ENCODE measurements around the gene ITPKB. TPM values are rescaled to one million over a fixed set of nuclear protein-coding genes. Genes with fewer than 3 reads are reported as not detected.
"Not testable (repeated sequence)": the region's sequence is repeated elsewhere in the genome, so short reads cannot be mapped to it uniquely, and the experiment has no call there.

Gene ITPKB
- total RNA-seq, 2 experiments from 2014 or later, result 29.5 to 29.7 TPM

DNA sequence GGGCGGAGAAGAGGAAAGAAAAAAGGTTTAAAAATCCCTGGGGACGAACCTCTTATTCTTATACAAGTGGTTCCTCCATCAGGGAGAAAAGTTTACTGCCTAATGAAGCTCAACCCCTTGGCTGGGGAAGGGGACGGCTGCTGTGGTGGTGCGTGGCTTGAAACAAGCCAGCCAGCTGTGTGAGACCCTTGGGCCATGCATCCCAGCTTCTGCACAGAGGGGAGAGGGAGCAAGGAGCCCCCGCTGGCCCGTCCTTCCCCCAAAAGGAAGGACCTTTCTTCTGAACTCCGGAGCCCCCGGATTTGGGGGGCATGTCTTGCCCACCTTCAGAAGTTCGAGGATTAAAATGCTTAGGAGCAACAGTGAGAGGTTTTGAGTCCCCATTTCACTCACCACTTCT lies 123.2 kb downstream of the ITPKB start:
- POLR2A ChIA-PET, result no interaction called here

DNA sequence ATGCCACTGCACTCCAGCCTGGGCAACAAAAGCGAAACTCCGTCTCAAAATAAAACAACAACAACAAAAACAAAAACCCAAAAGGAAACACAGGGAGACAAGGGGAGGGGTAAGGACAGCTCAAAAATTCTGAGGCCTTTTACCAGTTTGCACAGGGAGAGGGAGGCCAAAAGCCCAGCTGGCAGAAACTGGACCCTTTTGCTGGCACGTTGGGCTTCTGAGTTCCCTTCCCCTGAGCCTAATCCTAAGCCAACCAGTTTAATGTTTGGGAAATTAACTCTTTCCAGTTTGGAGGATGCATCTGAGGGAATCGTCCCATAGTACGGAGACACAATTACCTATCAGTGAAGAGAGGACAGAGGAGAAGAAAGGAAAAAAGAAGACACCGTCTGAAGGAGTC lies 127.1 kb downstream of the ITPKB start:
- CTCF ChIA-PET, result interaction anchor here (1.5 kb wide), 1 partner anchor 308 kb away, joined by 3 read pairs; no protein-coding TSS in a partner anchor
- POLR2A ChIA-PET, result not testable (repeated sequence)

More for the DNA sequence above, 123.2 kb downstream of the ITPKB start:
- CTCF ChIA-PET, result interaction anchor here (2.0 kb wide), 1 partner anchor 10 kb away, joined by 9 read pairs; no protein-coding TSS in a partner anchor

DNA sequence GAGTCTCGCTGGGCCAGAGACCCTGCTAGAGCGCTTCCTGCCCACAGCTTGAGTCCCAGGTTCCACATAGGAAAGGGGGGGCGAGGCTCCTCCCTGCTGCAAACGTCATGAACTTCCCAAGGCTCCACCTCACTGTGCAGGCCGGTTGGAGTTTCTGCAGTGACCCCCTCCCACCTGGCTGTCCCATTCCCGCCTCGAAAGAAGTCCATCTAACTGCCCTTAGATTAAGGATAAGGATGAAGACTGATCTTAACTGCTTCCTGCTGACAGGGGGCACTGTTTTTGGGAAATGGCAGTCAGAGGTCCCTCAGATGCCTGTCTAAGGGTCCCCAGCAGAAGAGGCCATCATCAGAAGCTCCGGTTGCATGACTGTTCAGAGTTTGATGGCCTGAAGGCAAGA lies 127.8 kb downstream of the ITPKB start:
- ChIA-PET CTCF (no interaction called here), POLR2A (no interaction called here)

DNA sequence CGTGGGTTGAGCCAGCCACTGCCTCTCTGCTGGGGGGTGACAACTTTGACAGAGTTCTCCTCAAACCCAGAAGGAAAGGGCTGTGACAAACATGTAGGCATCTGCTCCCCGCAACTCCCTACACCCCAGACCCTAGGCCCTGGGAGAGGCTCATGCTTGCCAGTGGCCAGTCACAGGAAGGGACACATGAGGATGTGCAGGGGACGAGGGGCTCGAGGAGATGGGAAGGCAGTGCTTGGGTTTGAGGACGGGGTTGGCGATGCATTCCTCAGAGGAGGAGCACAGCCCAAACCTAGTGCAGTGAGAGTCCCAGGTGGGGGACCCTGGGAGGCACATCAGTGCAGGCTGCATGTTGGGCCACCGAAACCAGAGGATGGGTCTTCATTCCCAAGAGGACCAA lies 128.4 kb downstream of the ITPKB start:
- ChIA-PET CTCF (no interaction called here), POLR2A (no interaction called here)

DNA sequence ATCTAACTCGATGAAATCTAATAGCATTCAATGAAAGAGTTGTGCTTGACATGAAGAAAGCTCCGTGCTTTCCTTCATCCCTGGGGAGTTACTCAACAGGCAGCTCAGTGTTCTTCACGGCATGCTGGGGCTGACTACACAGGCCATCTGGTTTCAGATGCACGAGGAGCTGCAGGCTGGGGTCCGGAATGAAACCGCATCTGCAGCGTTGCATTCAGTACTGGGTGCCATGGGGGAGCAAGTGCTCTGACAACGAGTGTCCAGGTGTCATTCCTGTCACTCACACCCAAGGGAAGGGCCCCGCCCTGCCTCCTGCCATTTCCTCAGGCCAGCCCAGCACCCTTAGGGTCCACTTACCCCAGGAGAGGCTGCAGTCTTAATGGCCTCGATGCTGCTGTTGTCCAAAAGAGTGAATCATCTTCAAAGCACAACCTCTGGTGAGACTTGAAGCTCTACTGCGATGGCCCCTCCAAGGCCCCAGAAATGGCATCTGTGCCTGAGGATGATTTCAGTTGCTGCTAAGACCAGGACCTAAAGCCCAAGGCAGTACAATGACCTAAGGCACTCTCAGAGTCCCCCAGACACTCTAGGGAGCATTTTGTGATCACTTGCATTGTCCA lies 129.1 kb downstream of the ITPKB start:
- ChIA-PET POLR2A (no interaction called here), CTCF (interaction anchor here (1.3 to 2.3 kb wide), 4 partner anchors 12 to 217 kb away, joined by 3 to 8 read pairs (median 6); no protein-coding TSS in a partner anchor)

DNA sequence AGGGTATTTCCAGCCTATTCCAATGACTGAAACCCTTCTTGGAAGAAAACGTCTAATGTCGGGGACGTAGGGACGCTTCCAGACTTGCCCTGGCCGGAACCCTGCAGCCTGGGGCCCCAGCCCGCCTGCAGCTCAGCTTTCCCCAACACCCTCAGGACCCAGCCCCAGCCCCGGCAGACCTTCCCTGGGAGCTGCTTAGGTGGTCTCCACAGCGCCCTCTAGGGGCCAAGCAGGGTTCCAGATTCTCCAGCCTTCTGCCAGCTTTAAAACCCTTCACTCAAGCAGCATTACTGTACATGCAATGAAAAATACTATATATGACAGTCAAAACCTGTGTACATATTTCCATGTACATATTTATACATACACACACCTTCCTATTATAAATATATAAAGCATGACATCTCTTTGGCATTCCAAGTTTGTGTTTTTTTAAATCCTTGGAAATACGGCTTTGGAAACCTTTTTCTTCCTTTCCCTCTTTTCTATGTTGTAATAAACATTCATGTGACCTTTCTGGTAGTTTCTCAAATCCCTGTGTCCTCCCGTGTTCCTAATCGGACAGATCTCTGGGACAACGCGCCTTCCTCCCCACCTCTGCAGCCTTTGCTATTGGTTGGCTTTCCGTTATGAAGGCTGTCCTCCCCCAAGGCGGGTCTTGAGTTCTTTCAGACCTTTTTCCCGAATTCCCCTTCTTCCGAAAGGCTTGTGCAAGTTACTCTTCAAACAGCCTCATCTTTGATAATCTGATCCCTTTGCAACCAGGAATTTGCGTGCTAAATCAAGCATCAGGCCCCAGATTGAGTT lies 130.2 kb downstream of the ITPKB start:
- ChIA-PET POLR2A (no interaction called here), CTCF (interaction anchor here (0.5 to 2.3 kb wide), 14 partner anchors 11 to 559 kb away, joined by 3 to 8 read pairs (median 4); no protein-coding TSS in a partner anchor)

DNA sequence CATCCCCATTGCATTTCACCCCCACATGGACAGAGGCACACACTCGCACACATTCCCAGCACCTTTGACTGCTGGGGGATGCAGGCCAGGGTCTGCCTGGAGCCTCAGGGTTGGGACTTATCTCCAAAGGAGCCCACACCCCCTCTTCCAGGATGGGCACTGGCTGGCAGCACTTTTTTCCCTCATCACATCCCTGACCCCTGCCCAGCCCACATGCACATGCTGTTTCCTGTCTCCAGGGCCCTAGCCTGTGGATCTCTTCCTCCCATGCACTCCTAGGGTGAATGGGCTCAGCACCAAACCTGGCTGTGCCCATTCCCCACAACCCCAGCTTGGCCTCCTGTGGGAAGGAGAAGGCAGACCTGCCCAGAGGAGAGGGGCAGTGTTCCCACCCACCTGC lies 131.3 kb downstream of the ITPKB start:
- POLR2A ChIA-PET, result no interaction called here
- CTCF ChIA-PET, result interaction anchor here (1.3 to 2.3 kb wide), 7 partner anchors 17 to 150 kb away, joined by 3 to 8 read pairs (median 4); no protein-coding TSS in a partner anchor

DNA sequence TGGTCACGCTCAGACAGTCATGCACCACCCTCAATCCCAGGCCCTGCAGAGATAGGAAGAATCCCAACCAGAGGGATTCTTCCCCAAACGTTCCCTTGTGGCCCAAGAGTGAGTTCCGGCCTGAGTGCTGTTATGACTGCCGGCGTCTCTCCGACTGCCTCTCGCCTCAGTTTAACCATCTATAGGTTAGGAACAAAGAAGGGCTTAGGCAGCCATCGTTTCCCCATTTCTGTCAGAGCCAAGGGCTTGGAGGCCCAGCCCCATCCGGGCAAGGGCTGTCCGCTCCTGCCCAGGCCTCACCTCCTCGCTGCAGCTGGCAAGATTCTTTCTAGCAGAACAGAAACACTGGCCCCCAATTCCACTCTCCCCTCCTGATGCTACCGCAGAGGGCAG lies 131.8 kb downstream of the ITPKB start:
- ChIA-PET CTCF (interaction anchor here (1.3 to 2.3 kb wide), 3 partner anchors 20 to 74 kb away, joined by 3 to 7 read pairs (median 4); no protein-coding TSS in a partner anchor), POLR2A (no interaction called here)

DNA sequence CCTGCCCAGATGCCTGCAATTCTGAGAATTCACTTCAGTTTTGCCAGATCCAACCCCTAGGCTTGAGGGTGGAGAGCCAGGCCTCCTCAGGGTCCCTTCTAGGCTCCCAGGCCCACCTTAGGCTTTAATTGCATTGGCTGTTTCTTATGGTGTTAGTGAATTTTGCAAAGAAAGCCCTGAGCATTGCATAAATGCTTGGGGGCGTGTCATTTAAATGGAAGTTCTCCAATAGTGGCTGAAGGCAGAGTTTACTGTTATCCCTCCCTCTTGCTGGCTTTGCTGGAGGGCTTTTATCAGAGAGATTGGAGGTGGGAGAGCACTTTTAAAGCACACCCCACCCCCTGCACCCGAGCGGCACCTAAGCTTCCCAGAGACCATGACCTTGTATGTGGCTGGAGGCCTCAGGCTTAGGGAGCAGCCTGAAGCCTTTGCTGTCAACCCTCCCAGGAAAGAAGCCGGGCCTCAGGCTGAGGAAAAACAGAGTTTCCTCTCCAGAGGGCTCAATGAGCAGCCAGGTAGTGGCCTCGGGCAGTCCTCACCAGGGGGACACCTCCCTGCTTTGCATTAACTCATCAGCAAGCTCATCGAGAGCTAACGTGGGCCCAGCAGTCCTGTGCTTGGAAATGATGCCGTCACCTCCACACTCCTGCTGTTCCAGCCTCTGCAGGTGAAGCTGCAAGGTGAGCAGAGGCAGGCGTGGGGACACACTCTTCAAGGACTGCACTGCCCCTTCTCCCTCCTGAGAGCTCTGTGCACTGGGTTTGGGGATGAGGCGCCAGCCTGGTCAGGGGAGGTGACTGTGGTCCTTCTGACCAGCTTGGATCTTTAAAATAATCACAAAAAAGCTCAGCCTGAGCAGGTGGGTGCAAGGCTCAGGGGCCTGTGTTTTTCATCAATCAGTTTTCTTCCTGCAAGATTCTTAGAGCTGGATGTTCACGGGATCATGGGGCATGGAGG lies 132.5 kb downstream of the ITPKB start:
- POLR2A ChIA-PET, result no interaction called here

DNA sequence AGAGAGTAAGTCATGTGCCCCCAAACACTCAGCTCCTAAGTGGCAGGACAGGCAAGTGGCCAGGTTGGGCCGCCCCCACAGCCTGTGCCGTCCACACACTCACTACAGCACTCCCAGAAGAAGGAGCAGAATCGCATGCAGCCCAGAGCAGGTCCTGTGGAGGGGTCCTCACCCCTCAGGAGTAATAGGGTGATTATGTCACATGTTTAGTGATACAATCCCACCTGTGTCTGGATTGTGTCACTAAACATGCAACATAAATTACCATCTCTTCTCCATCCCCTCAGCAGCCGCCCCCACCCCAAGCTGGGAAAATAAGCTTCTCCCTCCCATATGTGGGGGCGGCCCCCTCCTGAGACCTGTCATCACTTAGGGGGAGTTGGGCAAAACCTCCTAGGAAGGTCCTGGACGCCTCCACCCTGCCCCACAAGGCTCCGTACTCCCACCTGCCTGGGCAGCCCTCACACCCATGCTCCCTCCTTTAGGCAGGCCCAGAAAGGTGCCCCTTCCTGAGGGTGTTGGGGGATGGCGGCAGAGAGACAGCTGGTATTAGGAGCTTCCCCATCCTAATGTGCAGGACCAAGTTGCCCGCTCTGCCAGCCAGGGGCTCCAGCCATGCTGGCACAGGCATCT lies 133.6 kb downstream of the ITPKB start:
- ChIA-PET POLR2A (interaction anchor here (0.5 kb wide), 1 partner anchor 71 kb away, joined by 3 read pairs; no protein-coding TSS in a partner anchor), CTCF (no interaction called here)

More for the DNA sequence above, 132.5 kb downstream of the ITPKB start:
- CTCF ChIA-PET, result interaction anchor here (2.3 kb wide), 1 partner anchor 56 kb away, joined by 7 read pairs; no protein-coding TSS in a partner anchor

DNA sequence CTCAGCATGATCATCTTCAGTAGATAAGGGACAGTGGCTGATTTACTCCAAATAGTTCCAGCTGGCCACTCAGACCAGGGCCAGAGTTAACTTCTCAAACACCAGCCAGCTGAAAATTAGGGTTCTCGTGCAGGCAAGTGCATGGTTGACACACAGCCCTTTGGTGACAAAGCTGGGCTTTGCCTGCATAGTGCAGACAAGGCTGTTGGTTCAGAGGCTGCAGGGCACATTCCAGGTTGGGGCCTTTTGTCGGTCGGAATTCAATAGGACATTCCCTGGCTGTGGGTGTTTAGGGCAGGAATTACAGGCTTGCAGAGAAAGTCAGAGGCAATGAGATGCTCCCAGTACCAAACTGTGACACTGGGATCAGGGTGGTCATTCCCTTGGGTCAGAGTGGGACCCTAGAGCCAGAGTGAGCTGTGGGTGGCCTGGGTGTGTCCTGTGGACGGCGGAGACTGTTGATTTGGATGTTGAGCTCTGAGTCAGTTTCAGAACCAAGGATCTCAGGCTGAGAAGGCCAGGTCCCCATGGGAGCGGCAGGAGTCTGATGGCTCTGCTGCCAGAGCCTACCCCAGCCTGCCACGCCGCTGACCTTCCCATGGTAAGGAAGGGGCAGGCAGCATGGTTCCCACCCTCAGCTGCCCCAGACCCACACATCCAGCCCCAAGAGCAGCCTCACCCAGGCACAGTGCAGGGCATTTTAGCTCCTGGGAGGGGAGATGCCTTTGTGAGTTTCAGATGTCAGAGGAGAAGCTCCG lies 134.3 kb downstream of the ITPKB start:
- CTCF ChIA-PET, result no interaction called here

DNA sequence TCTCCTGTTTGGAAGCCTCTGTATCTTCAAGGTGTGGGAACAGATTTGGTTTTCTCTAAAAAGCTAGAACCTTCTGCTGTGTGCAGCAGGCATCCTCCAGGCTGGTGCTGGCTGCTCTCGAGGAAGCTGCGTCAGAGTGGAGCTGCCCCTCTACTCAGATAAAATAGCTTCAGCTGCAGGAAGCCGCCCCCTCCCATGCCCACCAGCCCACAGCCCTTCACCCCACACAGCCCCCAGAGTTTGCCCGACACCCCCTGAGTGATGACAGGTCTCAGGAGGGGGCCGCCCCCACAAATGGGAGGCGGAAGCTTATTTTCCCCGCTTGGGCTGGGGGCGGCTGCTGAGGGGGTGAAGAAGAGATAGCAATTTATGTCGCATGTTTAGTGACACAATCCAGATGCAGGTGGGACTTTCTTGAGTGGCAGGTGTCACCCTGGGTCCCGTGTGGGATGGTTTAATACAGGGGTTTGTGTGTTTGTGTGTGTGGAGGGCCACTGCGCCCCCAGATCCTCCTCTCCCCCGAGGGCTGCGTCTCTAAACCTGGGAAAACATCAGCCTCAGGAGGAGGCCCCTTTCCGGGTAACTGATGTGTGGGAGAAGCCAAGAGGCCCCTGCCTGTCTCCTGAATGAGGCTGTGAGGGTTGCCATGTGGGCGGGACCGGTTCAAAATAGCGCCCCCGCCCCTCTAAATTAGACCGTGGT lies 135.1 kb downstream of the ITPKB start:
- ChIA-PET CTCF (no interaction called here), POLR2A (no interaction called here)

More for the DNA sequence above, 134.3 kb downstream of the ITPKB start:
- POLR2A ChIA-PET, result interaction anchor here (0.5 kb wide), 1 partner anchor 70 kb away, joined by 3 read pairs; no protein-coding TSS in a partner anchor

DNA sequence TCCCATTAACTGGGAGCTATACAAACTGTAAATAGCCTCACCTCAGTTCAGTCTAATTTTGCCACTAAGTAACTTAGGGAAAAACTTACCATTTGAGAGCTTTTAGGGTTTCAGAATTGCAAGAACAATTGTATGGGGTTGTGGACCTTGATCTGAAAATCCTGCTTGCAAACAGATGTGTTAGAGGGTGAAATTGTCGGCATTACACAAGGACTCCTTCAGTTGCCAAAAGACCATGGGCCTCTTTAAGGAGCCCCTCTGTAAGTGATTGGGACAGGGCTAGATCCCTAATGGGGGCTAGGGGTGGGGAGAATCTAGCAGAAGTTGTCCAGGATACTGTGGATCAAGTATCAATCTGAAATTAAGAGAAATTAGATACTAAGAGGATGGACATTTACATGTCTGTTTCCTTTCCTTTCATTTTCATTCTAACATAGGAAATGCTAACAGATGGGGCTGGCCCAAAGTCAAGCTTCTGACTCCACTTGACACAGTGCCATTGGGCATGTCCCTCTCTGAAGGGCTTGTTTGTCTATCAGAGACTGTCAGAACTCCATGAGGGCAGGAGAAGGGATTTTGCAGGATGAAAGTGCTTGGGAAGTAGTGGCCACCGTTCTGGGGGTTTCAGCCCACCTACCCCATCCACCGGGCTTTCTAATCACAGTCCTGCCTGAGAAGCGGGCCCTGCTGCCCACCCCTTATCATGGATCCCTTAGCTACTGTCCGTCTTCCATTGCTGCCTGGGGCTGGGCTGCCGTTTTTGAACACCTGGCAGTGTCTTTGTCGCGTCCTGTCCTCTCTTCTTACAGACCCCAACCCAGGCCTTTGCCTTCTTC lies 135.8 kb downstream of the ITPKB start:
- ChIA-PET POLR2A (no interaction called here), CTCF (no interaction called here)

DNA sequence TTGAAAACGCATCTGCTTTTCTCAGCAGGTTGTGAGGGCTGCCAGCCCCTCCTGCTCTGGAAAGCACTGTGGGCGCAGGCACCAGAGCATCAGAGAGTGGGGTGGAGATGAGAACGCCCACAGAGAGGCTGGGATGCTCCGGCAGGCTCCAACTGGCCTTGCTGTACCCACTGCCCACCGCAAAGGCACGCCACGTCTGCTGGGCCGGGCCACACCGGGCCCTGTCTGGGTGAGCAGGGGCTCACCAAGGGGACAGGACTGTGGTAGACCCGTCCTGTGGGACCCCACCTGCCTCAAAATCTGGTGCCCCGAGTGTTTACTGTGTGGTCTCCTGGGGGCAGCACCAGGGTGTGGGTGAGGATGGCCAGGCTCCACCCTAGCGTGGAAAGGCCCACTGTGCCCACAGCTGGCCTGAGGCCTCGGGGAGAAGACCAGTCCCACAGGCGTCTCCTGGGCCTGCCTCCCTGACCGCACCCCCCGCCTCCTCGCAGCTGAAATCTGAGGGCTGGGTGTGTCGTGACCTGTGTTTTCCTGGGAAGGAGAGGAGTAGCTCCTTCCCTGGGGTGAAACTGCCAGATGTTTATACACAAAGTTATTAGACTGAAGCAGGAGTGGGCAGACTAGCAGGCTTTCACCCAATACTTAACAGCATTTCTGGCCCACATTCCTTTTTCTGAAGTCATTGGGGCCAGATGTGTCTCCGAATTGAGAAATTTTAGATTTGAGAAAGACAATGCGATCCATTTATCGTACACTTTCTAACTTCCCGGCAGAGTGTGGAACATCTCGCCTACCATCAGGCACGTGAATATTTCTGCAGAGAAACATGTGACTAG lies 136.7 kb downstream of the ITPKB start:
- ChIA-PET POLR2A (no interaction called here), CTCF (no interaction called here)

DNA sequence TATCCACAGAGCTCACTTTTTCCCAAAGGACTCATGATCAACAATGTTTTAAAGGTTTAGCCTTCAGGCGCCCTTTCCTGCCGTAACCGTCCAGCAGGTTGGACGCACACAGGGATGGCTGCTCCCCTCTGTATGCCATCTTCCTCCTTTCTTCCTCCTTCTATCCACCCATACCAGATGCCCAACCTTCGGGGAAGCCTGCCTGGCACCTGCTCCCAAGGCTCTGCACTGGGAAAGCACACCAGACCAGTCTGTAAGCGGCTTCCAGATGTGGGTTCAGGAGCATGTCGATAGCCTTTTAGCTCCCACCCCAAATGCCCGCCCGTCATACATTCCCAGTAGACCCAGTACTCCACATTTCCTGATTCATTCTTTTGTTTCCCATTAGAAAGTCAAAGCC lies 137.6 kb downstream of the ITPKB start:
- POLR2A ChIA-PET, result no interaction called here
- CTCF ChIA-PET, result no interaction called here

DNA sequence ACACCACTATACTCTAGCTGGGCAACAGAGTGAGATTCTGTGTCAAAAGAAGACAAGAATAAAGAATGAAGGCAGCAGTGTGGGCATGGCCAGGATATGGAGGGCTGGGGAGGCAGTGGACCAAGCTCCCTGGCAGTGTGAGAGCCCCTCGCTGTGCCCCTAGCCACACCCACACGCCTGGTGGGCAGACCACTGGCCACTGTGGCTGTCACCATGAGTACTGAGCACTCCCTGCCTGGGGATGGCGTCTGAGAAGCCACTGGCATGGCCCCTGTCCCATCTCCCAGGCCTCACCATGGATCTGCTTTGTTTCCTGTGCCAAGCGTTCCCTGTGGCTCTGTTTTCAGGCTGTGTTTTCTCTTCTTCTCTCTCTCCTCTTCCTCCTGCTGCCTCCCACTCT lies 138.8 kb downstream of the ITPKB start:
- POLR2A ChIA-PET, result no interaction called here
- CTCF ChIA-PET, result no interaction called here

All from activated CD8-positive, alpha-beta memory T cell treated with anti-CD3 and anti-CD28 coated beads for 36 hours (primary cell).